Ovary (tissue), 9 donors: ENCODE measurements around the gene CATSPER4. TPM values are rescaled to one million over a fixed set of nuclear protein-coding genes. Genes with fewer than 3 reads are reported as not detected.

ENCODE experiments used
- DNase-seq, 5 donors: peaks; one replicate each; pipeline ENCODE4 v3.0.0-alpha.2; 2019 to 2020
- H3K27ac ChIP-seq, 2 donors: fragments of 200-600 bp; one replicate each; pipeline versions ENCODE4 v1.5.1 to v1.8.0; 2019 to 2022
- H3K27me3 ChIP-seq: fragments of 200-600 bp; one replicate; pipeline ENCODE4 v1.8.0; 2022
- H3K36me3 ChIP-seq: fragments of 200-600 bp; sonication (generic); one replicate; pipeline ENCODE4 v1.5.1; 2019
- H3K4me1 ChIP-seq: one replicate; pipeline ENCODE4 v1.8.1; 2013; ENCODE audit warnings: mild to moderate bottlenecking, moderate library complexity; ENCODE audit not compliant: insufficient read depth
- H3K4me3 ChIP-seq: fragments of 200-600 bp; sonication (generic); one replicate; pipeline ENCODE4 v1.5.1; 2017
- H3K9me3 ChIP-seq, 2 donors: fragments of 200-600 bp in 1 of 2; sonication (generic) in 1 of 2; one replicate each; pipeline versions ENCODE4 v1.5.1 to v1.8.1; 2013 to 2019; ENCODE audit warnings: mild to moderate bottlenecking in 1 of 2, moderate library complexity in 1 of 2
- EP300 ChIP-seq: sonication (generic); formaldehyde crosslinking; IDR thresholded peaks from one replicate; pipeline ENCODE4 v1.6.1; 2017; ENCODE audit warnings: antibody characterized with exemption
- POLR2A ChIP-seq: fragments of 450-650 bp; IDR thresholded peaks from one replicate; pipeline ENCODE4 v1.6.1; 2017; ENCODE audit warnings: antibody characterized with exemption, mild to moderate bottlenecking, moderate library complexity
- WGBS, 3 donors: extraction: QIAGEN DNeasy Blood & Tissue Kit in 1 of 3; methylation state at CpG; one replicate each; pipeline versions ENCODE4 v1.1.5 to v1.1.7; 2013 to 2017; 5-methylcytosine and 5-hydroxymethylcytosine counted together
- intact Hi-C, 4 donors: fragments of 100-400 bp; cut with DNase I; formaldehyde crosslinking; loops; one replicate each; pipeline versions ENCODE4 v1.11.0 to v1.15.1; 2022 to 2023
- polyA plus RNA-seq, 2 donors: library from polyadenylated mRNA; stranded (reverse); fragments of 200-250 nt in 1 of 2; fragments of 350-450 nt in 1 of 2; fragmentation: Illumina TruSeq in 1 of 2; extraction: RNeasy Lipid Tissue Mini Kit (QIAGEN cat#74804) in 1 of 2; gene quantifications; one replicate each; pipeline ENCODE4 v1.2.3, GENCODE V29; 2013 to 2014
- total RNA-seq, 7 donors: library from RNA; depleted of rRNA in 2 of 7; stranded (reverse); fragments of >200 nt in 2 of 7; fragmentation: NEBNext Ultra II Directional in 3 of 7; extraction: Animal tissue kit (Norgen Biotek cat#: 25700) in 3 of 7; gene quantifications; one replicate each; pipeline versions ENCODE4 v1.1.0 to v1.2.4, GENCODE V29; 2016 to 2023
- TF ChIP-seq, protein P1 (sequence below), 3 donors: fragments of 450-650 bp in 2 of 3; fragments of 200-600 bp in 1 of 3; IDR thresholded peaks; one replicate each; pipeline versions ENCODE4 v1.5.1 to v1.8.0; 2016 to 2022; ENCODE audit warnings: antibody characterized with exemption in 3 of 3, mild to moderate bottlenecking in 1 of 3
- donor health status: DM: no; HTN: no; CAD: no; lungs with moderate emphysema.
- donor health status: DM: no; HTN: no; CAD: no.
- donor health status: Bipolar disorder and iron deficiency.
- donor health status: DM: yes; HTN: yes; CAD: no.
- donor health status: DM: no; HTN: no; CAD: no.
- donor health status: DM: yes; HTN: yes; CAD: no.

CATSPER4 gene
- total and polyA plus RNA-seq, 9 donors = not detected

DNA sequence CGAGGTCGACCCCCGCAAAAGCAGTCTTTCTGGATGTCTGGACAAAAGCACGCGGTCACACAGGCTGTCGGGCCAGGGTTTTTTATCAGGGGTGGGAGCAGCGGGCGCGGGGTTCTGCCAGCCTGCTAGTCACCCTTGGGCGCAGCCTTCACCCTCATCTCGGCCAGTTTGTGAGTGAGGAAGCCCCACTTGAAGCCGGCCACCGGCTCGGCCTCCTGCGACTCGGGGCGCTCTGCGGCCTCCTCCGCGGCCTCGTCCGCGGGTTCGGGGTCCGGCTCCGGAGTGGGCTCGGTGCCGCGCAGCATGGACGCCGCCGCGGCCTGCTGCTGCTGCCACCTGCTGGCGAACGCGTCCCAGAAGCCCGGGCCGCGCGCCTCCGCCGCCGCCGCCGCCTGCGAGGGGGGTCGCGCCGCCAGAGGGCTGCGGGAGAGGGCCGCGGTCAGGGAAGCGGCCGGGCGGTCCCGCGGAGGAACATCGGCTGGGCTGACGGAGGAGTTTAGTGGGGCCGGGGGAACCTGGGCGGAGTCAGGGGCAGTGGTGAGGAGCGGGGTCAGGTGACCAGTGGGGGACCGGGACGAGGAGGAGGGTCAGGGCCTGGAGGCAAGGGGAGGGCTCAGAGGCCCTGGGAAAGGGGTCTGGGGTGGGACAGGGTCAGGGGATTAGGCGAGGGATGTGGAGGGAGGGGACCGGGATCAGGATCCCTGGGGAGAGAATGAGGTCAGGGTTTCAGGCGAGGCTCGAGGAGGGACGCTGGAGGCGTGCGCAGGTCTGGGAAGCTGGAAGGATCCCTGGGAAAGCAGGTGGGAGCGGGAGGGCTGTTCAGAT is 26.2 kb upstream of the CATSPER4 start:
- Histone ChIP-seq H3K4me3 (peak overlapping the region; percentile 40), H3K36me3 (no peaks in the 10 kb centered on the region), H3K9me3 (no peaks in the 10 kb centered on the region), H3K27ac (peak overlapping the region; percentile 9 to 73), H3K4me1 (peaks cover 8% of the 10 kb centered on the region), H3K27me3 (no peaks in the 10 kb centered on the region)
- intact Hi-C loops = loop anchor here in 1 of 4 donors (5.0 kb wide), 1 partner anchor 52 kb away; the partner anchor contains the start of gene PDIK1L
- peak; percentile 38 to 77 (median 67) for DNase-seq
- 11 to 19% (median 14%) methylated on average over 39 to 72 of the region's 72 CpGs for WGBS, 3 donors
- TF ChIP-seq POLR2A = no peak
- TF ChIP-seq, protein P1, sequence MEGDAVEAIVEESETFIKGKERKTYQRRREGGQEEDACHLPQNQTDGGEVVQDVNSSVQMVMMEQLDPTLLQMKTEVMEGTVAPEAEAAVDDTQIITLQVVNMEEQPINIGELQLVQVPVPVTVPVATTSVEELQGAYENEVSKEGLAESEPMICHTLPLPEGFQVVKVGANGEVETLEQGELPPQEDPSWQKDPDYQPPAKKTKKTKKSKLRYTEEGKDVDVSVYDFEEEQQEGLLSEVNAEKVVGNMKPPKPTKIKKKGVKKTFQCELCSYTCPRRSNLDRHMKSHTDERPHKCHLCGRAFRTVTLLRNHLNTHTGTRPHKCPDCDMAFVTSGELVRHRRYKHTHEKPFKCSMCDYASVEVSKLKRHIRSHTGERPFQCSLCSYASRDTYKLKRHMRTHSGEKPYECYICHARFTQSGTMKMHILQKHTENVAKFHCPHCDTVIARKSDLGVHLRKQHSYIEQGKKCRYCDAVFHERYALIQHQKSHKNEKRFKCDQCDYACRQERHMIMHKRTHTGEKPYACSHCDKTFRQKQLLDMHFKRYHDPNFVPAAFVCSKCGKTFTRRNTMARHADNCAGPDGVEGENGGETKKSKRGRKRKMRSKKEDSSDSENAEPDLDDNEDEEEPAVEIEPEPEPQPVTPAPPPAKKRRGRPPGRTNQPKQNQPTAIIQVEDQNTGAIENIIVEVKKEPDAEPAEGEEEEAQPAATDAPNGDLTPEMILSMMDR (IDR thresholded peaks at IDR 0.05) = peak; percentile 59 to 90 (median 78)

DNA sequence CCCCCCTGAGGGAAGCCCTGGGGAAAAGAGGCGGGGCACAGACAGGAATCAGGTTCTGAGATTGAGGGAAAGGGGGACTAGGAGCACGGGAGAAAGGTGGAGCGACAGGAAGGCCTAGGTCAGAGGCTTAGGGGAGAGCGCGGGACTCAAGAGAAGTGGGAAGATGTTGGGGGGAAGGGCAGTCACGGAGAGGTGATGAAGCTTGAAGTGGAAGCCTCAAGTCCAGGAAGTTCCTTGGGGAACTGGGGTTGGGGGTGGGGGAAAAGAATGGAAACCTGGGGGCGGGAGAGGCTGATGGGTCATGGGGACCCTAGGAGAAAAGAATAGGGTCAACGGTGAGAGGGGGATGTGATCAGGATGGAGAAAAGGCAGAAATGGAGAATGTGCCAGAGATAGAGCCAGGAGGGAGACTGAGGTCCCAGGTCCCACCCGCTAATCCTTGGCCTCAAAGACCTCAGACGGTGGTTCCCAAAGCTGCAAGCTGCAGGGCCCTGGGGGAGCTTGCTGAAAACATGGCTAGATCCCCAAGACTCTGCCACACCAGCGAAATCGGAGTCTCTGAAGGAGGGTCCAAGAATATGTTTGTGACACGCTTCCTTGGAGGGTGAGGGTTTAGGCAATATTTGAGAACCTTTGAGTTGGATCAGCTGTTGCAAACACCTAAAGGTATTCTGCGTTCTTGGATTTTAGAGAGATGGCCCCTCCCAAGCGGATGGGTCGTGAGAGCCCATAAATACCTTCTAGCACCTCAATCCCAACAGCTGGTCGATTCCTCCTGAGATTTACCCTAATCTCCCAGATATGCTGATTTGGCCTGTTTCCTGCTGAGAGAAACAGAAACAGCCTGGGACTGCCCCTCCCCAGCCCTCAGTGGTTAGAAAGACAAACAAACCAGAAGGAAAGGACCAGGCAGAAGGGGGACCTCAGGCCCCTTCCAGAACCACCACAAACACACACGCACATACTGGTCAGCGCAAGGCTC is 25.2 kb upstream of the CATSPER4 start:
- WGBS, 3 donors = 70 to 73% (median 72%) methylated on average over 19 of the region's 19 CpGs

DNA sequence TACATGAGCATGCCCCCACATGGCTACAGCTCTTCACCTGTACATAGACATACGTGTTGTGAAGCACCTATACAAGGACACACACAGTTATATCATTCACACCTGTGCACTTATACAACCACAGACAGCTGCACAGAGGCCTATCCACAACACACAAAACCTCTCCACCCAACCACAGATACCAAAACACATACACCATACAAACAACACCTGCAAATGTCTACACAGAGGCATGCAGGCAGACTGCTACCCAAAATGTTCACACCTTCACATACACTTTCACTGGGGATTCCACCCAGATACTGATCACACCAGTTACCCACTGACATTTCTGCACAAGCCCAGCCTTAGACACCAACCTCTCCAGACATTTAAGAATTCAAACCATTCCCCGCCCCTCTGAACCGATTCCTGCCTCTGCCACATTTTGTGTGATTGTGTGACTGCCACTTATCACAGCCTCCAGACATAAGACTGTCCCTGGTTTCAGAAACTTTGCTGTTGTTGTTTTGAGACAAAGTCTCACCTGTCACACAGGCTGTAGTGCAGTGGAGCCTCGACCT is 23.6 kb upstream of the CATSPER4 start:
- Histone ChIP-seq H3K4me1 (peaks cover 12% of the 10 kb centered on the region), H3K27me3 (no peaks in the 10 kb centered on the region), H3K36me3 (no peaks in the 10 kb centered on the region), H3K27ac (no peak overlapping the region), H3K4me3 (no peak overlapping the region), H3K9me3 (no peaks in the 10 kb centered on the region)
- WGBS, 3 donors = 73 to 87% (median 83%) methylated on average over 4 of the region's 4 CpGs
- TF ChIP-seq, protein P1 (IDR thresholded peaks at IDR 0.05) = no peak
- no peak for DNase-seq
- intact Hi-C loops = loop anchor here in 1 of 4 donors (5.0 kb wide), 1 partner anchor 66 kb away; the partner anchor contains the start of gene CEP85

More for the DNA sequence above, 25.2 kb upstream of the CATSPER4 start:
- H3K27me3 ChIP-seq = no peaks in the 10 kb centered on the region
- no peaks in the 10 kb centered on the region for H3K9me3 ChIP-seq
- no peaks in the 10 kb centered on the region for H3K36me3 ChIP-seq
- peak overlapping the region; percentile 9 to 73 for H3K27ac ChIP-seq
- no peak for TF ChIP-seq EP300
- TF ChIP-seq, protein P1 (IDR thresholded peaks at IDR 0.05) = no peak
- TF ChIP-seq POLR2A = no peak
- H3K4me1 ChIP-seq = peaks cover 9% of the 10 kb centered on the region
- no peak for DNase-seq
- intact Hi-C loops = loop anchor here in 2 of 4 donors (5.0 kb wide), 2 partner anchors 53 to 67 kb away; partner anchors contain the start of genes CEP85 (in 1 of the 2) and PDIK1L (in 1 of the 2)
- H3K4me3 ChIP-seq = no peak overlapping the region
